IMR-90 (cell line): ENCODE data around the gene CRTC1. TPM values are rescaled to one million over a fixed set of nuclear protein-coding genes. Genes with fewer than 3 reads are reported as not detected.

Source experiments
- ATAC-seq: fragments of 200-7000 bp; cut with Tn5 transposase; 2 replicates; pipeline ENCODE4 v1.9.1; 2020; ENCODE audit warnings: low read depth, mild to moderate bottlenecking, moderate library complexity
- BruUV-seq: library from RNA; stranded (reverse); fragments of 400-500 nt; replicated peaks from 2 replicates; lab custom pipeline; 2021; lab: Mats Ljungman, UMichigan
- CTCF ChIA-PET: fragments of 300-600 bp; formaldehyde crosslinking; extraction: SDS; loops from one replicate; lab custom pipeline; 2021; ENCODE audit warnings: antibody characterized with exemption; lab: Yijun Ruan, JAX
- POLR2A ChIA-PET: fragments of 300-600 bp; sonication (Branson Sonifier 250); formaldehyde crosslinking; loops from one replicate; lab custom pipeline; 2022; ENCODE audit warnings: antibody characterized with exemption; ENCODE audit not compliant: unreplicated experiment; lab: Charles Lee
- DNase-seq: peaks from one replicate; pipeline ENCODE4 v3.0.0; 2013
- H2AFZ ChIP-seq: replicated peaks from 2 replicates; pipeline ENCODE3; 2013; ENCODE audit warnings: low read length, mild to moderate bottlenecking; ENCODE audit not compliant: poor library complexity
- H2AK5ac ChIP-seq: 2 replicates; pipeline ENCODE4 v1.6.1; 2013; ENCODE audit warnings: low read depth, low read length, inconsistent platforms
- H2AK9ac ChIP-seq: replicated peaks from 2 replicates; pipeline ENCODE3; 2013; ENCODE audit warnings: mild to moderate bottlenecking, low read depth, low read length, moderate library complexity; ENCODE audit not compliant: poor library complexity
- H2BK120ac ChIP-seq: 2 replicates; pipeline ENCODE4 v1.6.1; 2013; ENCODE audit warnings: low read depth, low read length, inconsistent platforms
- H2BK15ac ChIP-seq: 3 replicates; pipeline ENCODE4 v1.6.1; 2013; ENCODE audit warnings: low read depth, low read length, inconsistent platforms
- H2BK20ac ChIP-seq: 2 replicates; pipeline ENCODE4 v1.6.1; 2013; ENCODE audit warnings: low read depth, mild to moderate bottlenecking, inconsistent platforms, low read length, moderate library complexity
- H2BK5ac ChIP-seq: 2 replicates; pipeline ENCODE4 v1.6.1; 2013; ENCODE audit warnings: mild to moderate bottlenecking, low read depth, low read length, inconsistent platforms; ENCODE audit not compliant: poor library complexity, severe bottlenecking
- H3K14ac ChIP-seq: replicated peaks from 2 replicates; pipeline ENCODE4 v1.6.1; 2013; ENCODE audit warnings: low read depth, low read length, inconsistent platforms
- H3K18ac ChIP-seq: 2 replicates; pipeline ENCODE4 v1.6.1; 2013; ENCODE audit warnings: low read depth, low read length, control low read depth
- H3K23ac ChIP-seq: 2 replicates; pipeline ENCODE4 v1.6.1; 2013; ENCODE audit warnings: low read depth, low read length, inconsistent platforms
- H3K27ac ChIP-seq: 2 replicates; pipeline ENCODE4 v1.5.1; 2013; ENCODE audit warnings: mild to moderate bottlenecking, control low read depth, low read length; ENCODE audit not compliant: insufficient read depth
- H3K27me3 ChIP-seq: 2 replicates; pipeline ENCODE4 v1.6.1; 2013; ENCODE audit warnings: low read length; ENCODE audit not compliant: control insufficient read depth, insufficient read depth
- H3K36me3 ChIP-seq: 2 replicates; pipeline ENCODE4 v1.6.1; 2013; ENCODE audit warnings: low read length, mixed read lengths; ENCODE audit not compliant: control insufficient read depth, insufficient read depth
- H3K4ac ChIP-seq: 2 replicates; pipeline ENCODE4 v1.6.1; 2013; ENCODE audit warnings: low read depth, low read length, inconsistent platforms
- H3K4me1 ChIP-seq: 2 replicates; pipeline ENCODE4 v1.6.1; 2013; ENCODE audit warnings: low read length, mixed read lengths; ENCODE audit not compliant: control insufficient read depth, insufficient read depth
- H3K4me2 ChIP-seq: 2 replicates; pipeline ENCODE4 v1.6.1; 2013; ENCODE audit warnings: low read depth, mild to moderate bottlenecking, control low read depth, low read length, moderate library complexity
- H3K4me3 ChIP-seq: 2 replicates; pipeline ENCODE4 v1.5.1; 2013; ENCODE audit warnings: low read depth, mild to moderate bottlenecking, control low read depth, low read length, moderate library complexity; ENCODE audit not compliant: insufficient read depth
- H3K56ac ChIP-seq: 2 replicates; pipeline ENCODE4 v1.6.1; 2013; ENCODE audit warnings: low read length, inconsistent platforms; ENCODE audit not compliant: insufficient read depth; ENCODE audit errors: extremely low read depth
- H3K79me1 ChIP-seq, 2 experiments: 2 replicates each; pipeline ENCODE4 v1.6.1; 2013; ENCODE audit warnings: low read length in 2 of 2, inconsistent platforms in 1 of 2, low read depth in 1 of 2
- H3K9ac ChIP-seq: 2 replicates; pipeline ENCODE4 v1.6.1; 2013; ENCODE audit warnings: low read depth, low read length, control low read depth
- H3K9me1 ChIP-seq: 2 replicates; pipeline ENCODE4 v1.6.1; 2013; ENCODE audit warnings: low read length, inconsistent platforms; ENCODE audit not compliant: insufficient read depth
- H3K9me3 ChIP-seq: 2 replicates; pipeline ENCODE4 v1.6.1; 2013; ENCODE audit warnings: low read length; ENCODE audit not compliant: control insufficient read depth, insufficient read depth
- H4K20me1 ChIP-seq: 2 replicates; pipeline ENCODE4 v1.6.1; 2013; ENCODE audit warnings: low read length, inconsistent platforms; ENCODE audit not compliant: insufficient read depth
- H4K5ac ChIP-seq: 2 replicates; pipeline ENCODE4 v1.6.1; 2013; ENCODE audit warnings: mild to moderate bottlenecking, low read depth, low read length, control low read depth
- H4K8ac ChIP-seq, 2 experiments: 2 replicates each; pipeline ENCODE4 v1.6.1; 2013; ENCODE audit warnings: low read depth in 2 of 2, low read length in 2 of 2, control low read depth in 1 of 2, inconsistent platforms in 1 of 2
- H4K91ac ChIP-seq: 2 replicates; pipeline ENCODE4 v1.6.1; 2013; ENCODE audit warnings: low read depth, low read length, inconsistent platforms; ENCODE audit not compliant: insufficient read depth
- BHLHE40 ChIP-seq: fragments of 150-350 bp; IDR thresholded peaks from 2 replicates; pipeline ENCODE4 v1.6.1; 2016; ENCODE audit warnings: mild to moderate bottlenecking, low read depth, low read length
- FOS ChIP-seq: fragments of 150-350 bp; IDR thresholded peaks from 2 replicates; pipeline ENCODE4 v1.6.1; 2016; ENCODE audit warnings: low read depth, low read length
- MAZ ChIP-seq: IDR thresholded peaks from 2 replicates; pipeline ENCODE4 v1.6.1; 2012; ENCODE audit warnings: low read depth, mild to moderate bottlenecking, low read length, improper control_type of control experiment, moderate library complexity, borderline replicate concordance
- MXI1 ChIP-seq: IDR thresholded peaks from 2 replicates; pipeline ENCODE4 v1.6.1; 2012; ENCODE audit warnings: low read depth, mild to moderate bottlenecking, low read length, moderate library complexity, borderline replicate concordance
- NFE2L2 ChIP-seq: fragments of 150-350 bp; IDR thresholded peaks from 2 replicates; pipeline ENCODE4 v1.6.1; 2016; ENCODE audit warnings: low read depth, mild to moderate bottlenecking, low read length
- SMC3 ChIP-seq: fragments of 150-350 bp; IDR thresholded peaks from 2 replicates; pipeline ENCODE4 v1.6.1; 2016; ENCODE audit warnings: low read depth, mild to moderate bottlenecking, antibody characterized with exemption, low read length, moderate library complexity
- USF2 ChIP-seq: fragments of 150-350 bp; IDR thresholded peaks from 2 replicates; pipeline ENCODE4 v1.6.1; 2017; ENCODE audit warnings: mild to moderate bottlenecking, antibody characterized with exemption, low read length, low read depth
- WGBS, 2 experiments: methylation state at CpG; one replicate each; pipeline versions ENCODE4 v1.1.5 to v1.1.7; 2013; ENCODE audit warnings: missing lambda C conversion rate in 2 of 2; ENCODE audit not compliant: insufficient read length in 1 of 2; ENCODE audit errors: extremely low coverage in 2 of 2; 5-methylcytosine and 5-hydroxymethylcytosine counted together
- dilution Hi-C: fragments of 300-500 bp; cut with HindIII; formaldehyde crosslinking; loops from one replicate; pipeline ENCODE4 v1.14.3; 2018; ENCODE audit warnings: low sequenced_read_pairs; ENCODE audit not compliant: unreplicated experiment
- in situ Hi-C: fragments of 300-500 bp; cut with MboI; formaldehyde crosslinking; loops from 3 replicates; pipeline ENCODE4 v1.14.3; 2019; ENCODE audit warnings: low sequenced_read_pairs, inconsistent platforms, mixed read lengths
- intact Hi-C: fragments of 100-400 bp; cut with micrococcal nuclease; formaldehyde crosslinking; loops from 2 replicates; pipeline ENCODE4 v1.10.0; 2022
- polyA plus RNA-seq, 3 experiments: library from polyadenylated mRNA; depleted of rRNA; stranded (reverse); fragments of >200 nt; gene quantifications; 2 replicates each; pipeline ENCODE4 v1.2.3, GENCODE V29; 2012; ENCODE audit warnings: low replicate concordance in 1 of 3
- total RNA-seq: library from RNA; depleted of rRNA; stranded (reverse); fragments of >200 nt; gene quantifications from 2 replicates; pipeline ENCODE4 v1.2.3, GENCODE V29; 2012

Gene CRTC1
- total and polyA plus RNA-seq, 2 of the 4 experiments (the other 2 are of a cell fraction): 0.18 to 5.7 TPM

DNA sequence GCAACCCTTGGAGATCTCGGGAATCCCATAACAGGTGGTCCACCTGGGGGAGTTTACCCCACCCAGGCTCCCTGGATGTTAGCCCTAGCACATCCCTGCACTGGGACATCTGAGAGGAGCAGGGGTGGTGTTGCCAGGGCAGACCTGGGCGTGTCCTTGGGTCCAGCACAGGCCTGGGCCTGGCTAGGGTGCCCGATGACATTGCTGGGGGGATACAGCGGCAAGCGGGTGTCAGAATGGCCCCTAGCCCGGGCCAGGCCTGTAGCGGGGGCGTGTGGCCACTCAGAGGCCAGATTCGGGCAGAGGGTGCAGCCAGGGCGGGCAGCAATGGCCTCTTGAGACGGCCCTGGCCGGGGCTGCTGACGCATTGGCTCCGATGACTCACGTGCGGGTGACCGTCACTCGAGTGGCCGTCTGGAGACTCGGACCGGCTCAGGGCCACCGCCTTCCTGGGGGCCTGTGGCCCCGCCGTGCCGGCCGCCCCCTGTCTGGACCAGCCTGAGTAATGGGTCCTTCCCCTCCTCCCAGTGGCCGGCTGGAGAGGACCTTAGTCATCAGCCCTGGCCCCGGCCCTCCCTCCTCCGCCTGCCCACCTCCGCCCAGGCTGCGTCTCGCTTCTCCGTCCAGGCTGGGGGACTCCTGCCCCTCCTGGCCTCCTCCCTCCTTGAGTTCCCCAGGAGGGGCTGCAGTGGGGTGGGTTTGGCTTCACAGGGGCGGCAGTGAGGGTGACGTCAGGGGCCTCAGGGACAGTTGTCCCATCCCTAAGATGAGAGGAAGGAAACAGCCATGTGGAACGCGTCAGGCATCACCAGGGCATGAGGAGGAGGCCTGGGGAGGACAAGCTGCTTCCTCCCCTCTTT, 23.2 kb upstream of the CRTC1 start:
- H3K18ac ChIP-seq: peak overlapping the region; percentile 47
- peaks cover 27 to 62% of the 10 kb centered on the region in 2 experiments for H3K79me1 ChIP-seq
- peak overlapping the region; percentile 86 for H2BK120ac ChIP-seq
- H2BK20ac ChIP-seq: peak overlapping the region; percentile 71
- H3K23ac ChIP-seq: peak overlapping the region; percentile 69
- H3K36me3 ChIP-seq: peaks cover 4% of the 10 kb centered on the region; the same call in 1 of the 2 replicates
- H3K14ac ChIP-seq: peak overlapping the region; percentile 96
- H3K56ac ChIP-seq: peak overlapping the region; percentile 64
- peak overlapping the region; percentile 56 for H3K27ac ChIP-seq
- peaks cover 41% of the 10 kb centered on the region for H3K4me1 ChIP-seq
- ATAC-seq (peak; percentile 85), DNase-seq (peak; percentile 69)
- intact Hi-C loops: no loop called here
- peak overlapping the region; percentile 98 for H4K91ac ChIP-seq
- H3K4me2 ChIP-seq: peak overlapping the region; percentile 3
- in situ Hi-C loops: no loop called here
- POLR2A ChIA-PET: no interaction called here
- H4K5ac ChIP-seq: peak overlapping the region; percentile 73
- H3K4ac ChIP-seq: peak overlapping the region; percentile 90
- H4K20me1 ChIP-seq: peaks cover 5% of the 10 kb centered on the region
- H3K9ac ChIP-seq: peak overlapping the region; percentile 7; the same call in 1 of the 2 replicates
- BruUV-seq: no TSS peak
- H2AK5ac ChIP-seq: peak overlapping the region; percentile 82
- WGBS, 2 experiments: 52% methylated on average over 10 of the region's 37 CpGs; no CpG with 5 or more reads in 1 of the 2 experiments
- H3K4me3 ChIP-seq: no peak overlapping the region
- no peaks in the 10 kb centered on the region for H3K9me3 ChIP-seq
- peaks cover 25% of the 10 kb centered on the region for H3K9me1 ChIP-seq
- H3K27me3 ChIP-seq: no peaks in the 10 kb centered on the region
- H2BK5ac ChIP-seq: peak overlapping the region; percentile 77
- peak overlapping the region; percentile 86; the same call in 2 of the 3 replicates for H2BK15ac ChIP-seq
- peak overlapping the region; percentile 84 for H2AFZ ChIP-seq
- dilution Hi-C loops: no loop called here
- peak; percentile 58; the same call in 1 of the 2 replicates for TF ChIP-seq USF2
- peak; percentile 4; the same call in 1 of the 2 replicates for TF ChIP-seq SMC3
- peak; percentile 96 for TF ChIP-seq FOS
- peak; percentile 87 for TF ChIP-seq BHLHE40
- no peak; the same call in 1 of the 2 replicates for TF ChIP-seq NFE2L2
- TF ChIP-seq MAZ: peak; percentile 50; the same call in 1 of the 2 replicates
- TF ChIP-seq MXI1: no peak
- CTCF ChIA-PET: interaction anchor here (0.6 kb wide), 1 partner anchor 74 kb away, joined by 3 read pairs; no protein-coding TSS in a partner anchor
- H2AK9ac ChIP-seq: peak overlapping the region; percentile 93
- H4K8ac ChIP-seq: peak overlapping the region; percentile 93 to 96
